HG03159 (cell line): ENCODE measurements around the gene RETN.
"Not testable (repeated sequence)": the region's sequence is repeated elsewhere in the genome, so short reads cannot be mapped to it uniquely, and the experiment has no call there.

ENCODE experiments used
- ATAC-seq: cut with Tn5 transposase; IDR thresholded peaks from one replicate; pipeline ENCODE4 v1.9.1; 2021; ENCODE audit warnings: mild to moderate bottlenecking, moderate library complexity; ENCODE audit not compliant: unreplicated experiment

RETN gene

DNA sequence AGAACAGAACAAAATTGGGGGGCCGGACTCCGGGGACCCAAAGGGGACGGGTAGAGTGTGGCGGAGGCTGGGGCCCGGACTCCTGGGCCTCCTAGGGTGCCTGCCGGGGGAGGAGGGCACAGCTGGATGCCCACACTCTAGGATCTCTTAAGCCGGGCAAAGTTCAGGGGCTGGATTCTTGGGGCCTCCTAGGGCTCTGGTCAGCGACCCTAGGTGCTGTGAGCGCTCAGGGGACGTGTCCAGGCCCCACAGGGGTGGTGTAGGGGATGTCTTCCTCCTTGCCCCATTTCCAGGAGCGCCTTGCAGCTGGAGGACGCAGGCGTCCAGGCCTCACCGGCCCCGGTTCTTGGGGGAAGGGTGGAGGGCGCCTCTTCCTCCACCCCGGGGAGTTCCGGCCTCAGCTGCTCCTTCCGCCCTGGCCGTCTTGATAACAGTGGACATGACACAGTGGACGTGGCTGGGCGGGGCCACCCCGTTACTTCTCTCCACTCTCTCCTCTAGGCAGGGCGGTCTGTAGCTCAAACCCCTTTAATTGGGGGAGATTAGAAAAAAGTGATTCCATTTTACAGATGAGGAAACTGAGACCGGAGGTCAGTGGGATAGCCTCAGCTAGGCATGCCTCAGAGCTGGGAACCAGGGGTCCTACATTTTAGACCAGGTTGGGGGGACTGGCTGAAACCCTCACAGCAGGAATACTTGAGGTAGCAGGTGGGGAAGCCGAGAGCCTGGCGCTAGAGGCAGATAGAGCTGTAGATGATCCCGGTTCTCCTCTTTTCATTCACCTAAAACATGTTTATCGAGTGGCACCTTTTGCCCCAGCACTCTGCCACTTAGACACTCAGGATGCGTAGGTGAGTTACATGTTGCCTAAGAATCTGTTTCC lies 31.2 kb upstream of the RETN start:
- peak; percentile 11 for ATAC-seq

DNA sequence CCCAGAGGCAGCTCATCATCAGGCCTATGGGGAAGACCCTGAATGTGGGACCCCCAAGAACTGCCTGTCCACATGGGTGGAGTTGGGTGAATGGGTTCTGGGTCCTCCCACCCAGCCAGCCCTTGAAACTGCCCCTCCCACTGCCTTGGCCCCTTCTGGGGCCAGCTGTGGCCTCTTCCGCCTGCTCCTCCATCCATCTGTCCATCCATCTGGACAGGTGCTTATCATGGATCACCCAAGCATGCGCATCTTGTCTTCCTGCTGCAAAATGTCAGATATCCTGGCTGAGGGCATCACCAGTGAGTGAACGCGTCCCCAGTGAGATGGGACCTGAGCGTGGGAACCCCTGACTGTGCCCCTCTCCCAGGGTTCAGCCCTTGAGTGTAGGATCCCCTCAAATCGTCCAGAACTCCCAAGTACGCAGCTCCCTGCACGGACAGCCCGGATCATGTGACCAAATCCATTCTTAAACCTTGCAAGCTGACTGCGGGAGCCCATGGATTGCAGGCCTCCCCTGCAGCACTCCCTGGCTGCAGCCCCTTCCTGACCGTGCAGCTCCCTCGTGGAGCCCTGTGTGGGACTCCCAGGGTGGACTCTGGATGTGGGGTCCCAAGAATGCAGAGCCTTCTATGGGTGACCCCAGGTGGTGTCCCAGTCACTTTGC lies 29.9 kb upstream of the RETN start:
- ATAC-seq = no peak

DNA sequence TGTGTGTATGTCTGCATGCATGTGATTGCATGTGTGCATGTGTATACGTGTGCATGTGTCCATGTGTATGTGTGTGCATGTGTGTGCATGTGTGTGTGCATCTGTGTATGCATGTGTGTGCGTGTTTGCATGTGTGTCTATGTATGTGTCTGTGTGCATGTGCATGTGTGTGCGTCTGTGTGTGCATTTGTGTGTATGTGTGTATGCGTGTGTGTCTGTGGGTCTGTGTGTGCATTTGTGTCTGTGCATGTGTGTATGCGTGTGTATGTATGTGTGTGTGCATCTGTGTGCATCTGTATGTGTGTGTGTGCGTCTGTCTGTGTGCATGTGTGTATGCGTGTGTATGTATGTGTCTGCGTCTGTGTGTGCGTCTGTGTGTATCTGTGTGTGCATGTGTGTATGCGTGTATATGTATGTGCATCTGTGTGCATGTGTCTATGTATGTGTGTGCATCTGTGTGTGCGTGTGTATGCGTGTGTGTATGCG lies 28.9 kb upstream of the RETN start:
- no peak for ATAC-seq

DNA sequence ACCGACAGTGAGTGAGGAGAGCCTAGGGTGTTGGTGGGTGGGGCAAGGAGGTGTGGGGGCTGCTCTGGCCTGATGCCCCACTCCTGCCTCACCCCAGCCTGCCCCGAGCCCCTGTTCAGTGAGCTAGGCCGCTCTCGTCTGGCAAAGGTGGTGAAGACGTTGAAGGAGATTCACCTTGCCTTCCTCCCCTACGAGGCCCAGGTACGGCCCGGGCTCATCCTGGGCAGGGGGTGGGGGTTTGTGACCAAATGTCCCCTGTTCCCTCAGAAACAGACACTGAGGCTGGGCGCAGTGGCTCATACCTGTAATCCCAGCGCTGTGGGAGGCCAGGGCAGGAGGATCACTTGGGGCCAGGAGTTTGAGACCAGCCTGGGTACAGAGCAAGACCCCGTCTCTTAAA lies 28.0 kb upstream of the RETN start:
- ATAC-seq = no peak

DNA sequence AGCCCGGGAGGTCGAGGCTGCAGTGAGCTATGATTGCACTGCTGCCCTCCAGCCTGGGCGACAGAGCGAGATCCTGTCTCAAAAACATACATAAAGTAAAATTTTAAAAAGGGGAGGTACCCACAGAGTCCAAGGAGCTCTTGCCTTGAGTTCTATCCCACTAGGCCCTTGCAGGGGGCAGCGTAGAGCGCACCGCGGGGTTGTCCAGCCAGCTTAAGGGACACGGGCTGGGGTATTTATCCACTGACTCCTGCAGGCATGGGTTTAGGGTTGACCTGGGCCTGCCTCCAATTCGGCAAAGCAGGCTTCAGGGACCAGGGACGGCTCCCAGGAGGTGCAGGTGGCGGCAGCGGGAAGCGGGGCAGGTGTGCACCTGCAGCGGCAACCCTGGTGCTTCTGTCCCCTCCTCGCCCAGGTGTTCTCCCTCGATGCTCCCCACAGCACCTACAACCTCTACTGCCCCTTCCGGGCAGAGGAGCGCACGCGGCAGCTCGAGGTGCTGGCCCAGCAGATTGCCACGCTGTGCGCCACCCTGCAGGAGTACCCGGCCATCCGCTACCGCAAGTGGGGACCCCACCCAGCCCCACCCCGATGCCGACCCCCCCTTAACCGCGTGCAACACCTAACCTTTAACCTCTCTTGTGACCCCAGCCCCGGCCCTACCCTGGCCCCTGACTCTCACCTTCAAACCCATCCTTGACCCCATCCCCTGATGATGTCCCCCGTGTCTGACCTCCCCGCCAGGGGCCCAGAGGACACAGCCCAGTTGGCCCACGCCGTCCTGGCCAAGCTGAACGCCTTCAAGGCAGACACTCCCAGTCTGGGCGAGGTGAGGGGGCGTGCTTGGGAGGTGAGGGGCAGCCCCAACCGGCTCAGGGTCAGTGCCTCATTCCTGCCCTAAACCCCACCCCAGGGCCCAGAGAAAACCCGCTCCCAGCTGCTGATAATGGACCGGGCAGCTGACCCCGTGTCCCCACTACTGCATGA lies 27.3 kb upstream of the RETN start:
- ATAC-seq = no peak

DNA sequence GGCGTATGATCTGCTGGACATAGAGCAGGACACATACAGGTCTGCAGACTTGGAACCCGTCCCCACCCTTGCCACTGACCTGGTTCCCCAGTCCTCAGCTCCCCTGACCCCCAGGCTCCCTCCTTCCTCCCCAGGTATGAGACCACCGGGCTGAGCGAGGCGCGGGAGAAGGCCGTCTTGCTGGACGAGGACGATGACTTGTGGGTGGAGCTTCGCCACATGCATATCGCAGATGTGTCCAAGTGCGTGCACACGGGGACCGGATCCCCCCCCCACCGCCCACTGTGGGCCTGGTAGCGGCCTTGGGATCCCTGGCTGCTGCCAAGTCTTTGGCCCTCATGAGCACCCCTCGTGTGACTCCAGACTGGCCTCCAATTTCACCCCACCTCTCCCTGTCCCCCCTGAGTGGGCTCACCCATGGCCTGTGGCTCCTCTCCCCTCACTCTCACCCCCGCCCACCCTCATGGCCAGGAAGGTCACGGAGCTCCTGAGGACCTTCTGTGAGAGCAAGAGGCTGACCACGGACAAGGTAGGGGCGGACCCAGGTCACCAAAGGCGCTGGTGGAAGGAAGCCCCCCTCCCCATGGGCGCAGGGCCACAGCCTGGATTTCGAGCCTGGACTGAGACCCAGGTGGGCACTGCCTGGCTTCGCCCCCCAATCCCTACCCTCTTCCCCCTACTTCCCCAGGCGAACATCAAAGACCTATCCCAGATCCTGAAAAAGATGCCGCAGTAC lies 26.4 kb upstream of the RETN start:
- no peak for ATAC-seq

DNA sequence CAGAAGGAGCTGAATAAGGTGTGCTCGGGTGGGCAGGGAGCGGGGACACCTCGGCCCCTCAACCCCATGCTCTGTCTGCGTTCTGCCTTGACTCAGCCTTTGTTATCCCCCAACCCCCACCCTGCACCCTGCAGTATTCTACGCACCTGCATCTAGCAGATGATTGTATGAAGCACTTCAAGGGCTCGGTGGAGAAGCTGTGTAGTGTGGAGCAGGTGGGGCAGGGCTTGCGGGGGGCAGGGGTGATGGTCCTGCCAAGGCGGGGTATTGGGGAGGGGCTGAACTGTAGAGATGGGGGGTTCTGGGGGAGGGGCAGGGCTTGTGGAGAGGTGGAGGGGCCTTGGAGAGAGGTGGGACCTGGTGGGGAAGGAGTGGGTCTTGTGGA lies 25.8 kb upstream of the RETN start:
- ATAC-seq = no peak

DNA sequence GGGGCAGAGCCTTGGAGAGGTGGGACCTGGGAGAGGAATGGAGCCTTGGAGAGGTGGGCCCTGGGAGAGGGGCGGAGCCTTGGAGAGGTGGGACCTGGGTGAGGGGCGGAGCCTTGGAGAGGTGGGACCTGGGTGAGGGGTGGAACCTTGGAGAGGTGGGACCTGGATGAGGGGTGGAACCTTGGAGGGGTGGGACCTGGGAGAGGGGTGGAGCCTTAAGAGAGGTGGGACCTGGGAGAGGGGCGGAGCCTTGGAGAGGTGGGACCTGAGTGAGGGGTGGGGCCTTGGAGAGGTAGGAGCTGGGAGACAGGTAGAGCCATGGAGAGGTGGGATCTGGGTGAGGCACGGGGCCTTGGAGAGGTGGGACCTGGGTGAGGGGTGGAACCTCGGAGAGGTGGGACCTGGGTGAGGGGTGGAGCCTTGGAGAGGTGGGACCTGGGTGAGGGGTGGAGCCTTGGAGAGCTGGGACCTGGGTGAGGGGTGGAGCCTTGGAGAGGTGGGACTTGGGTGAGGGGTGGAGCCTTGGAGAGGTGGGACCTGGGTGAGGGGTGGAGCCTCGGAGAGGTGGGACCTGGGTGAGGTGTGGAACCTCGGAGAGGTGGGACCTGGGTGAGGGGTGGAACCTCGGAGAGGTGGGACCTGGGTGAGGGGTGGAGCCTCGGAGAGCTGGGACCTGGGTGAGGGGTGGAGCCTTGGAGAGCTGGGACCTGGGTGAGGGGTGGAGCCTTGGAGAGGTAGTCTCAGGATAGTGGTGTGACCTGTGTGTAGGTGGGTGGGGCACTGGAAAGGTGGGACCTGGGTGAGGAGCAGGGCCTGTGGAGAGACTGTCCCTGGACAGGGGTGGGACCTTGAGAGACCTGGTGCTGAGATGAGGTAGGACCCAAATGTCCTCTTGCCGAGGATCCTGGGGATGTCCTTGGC lies 25.0 kb upstream of the RETN start:
- ATAC-seq = not testable (repeated sequence)

DNA sequence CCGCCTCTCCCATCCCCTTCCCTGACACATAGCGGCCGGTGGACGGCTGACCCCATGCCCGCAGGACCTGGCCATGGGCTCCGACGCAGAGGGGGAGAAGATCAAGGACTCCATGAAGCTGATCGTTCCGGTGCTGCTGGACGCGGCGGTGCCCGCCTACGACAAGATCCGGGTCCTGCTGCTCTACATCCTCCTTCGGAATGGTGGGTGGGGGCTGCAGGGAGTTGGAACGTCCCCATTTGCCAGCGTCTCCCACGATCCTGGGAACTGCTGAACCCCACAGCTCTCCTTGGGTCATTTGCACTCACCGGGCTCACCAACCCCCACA lies 24.3 kb upstream of the RETN start:
- ATAC-seq = no peak

DNA sequence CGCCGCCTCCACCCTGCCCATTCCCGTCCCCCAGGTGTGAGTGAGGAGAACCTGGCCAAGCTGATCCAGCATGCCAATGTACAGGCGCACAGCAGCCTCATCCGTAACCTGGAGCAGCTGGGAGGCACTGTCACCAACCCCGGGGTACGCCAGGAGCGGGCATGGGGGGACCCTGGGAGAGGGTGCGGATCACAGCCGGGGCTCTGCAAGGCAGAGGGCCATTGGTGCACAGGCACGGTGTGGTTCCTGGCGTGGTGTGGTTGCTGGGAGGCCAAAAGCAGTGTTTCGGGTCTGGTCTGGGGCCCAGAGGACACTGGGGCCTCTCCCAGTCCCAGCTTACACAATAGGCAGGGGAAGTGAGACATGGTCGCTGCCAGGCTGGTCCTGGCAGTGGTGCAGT lies 23.7 kb upstream of the RETN start:
- no peak for ATAC-seq

DNA sequence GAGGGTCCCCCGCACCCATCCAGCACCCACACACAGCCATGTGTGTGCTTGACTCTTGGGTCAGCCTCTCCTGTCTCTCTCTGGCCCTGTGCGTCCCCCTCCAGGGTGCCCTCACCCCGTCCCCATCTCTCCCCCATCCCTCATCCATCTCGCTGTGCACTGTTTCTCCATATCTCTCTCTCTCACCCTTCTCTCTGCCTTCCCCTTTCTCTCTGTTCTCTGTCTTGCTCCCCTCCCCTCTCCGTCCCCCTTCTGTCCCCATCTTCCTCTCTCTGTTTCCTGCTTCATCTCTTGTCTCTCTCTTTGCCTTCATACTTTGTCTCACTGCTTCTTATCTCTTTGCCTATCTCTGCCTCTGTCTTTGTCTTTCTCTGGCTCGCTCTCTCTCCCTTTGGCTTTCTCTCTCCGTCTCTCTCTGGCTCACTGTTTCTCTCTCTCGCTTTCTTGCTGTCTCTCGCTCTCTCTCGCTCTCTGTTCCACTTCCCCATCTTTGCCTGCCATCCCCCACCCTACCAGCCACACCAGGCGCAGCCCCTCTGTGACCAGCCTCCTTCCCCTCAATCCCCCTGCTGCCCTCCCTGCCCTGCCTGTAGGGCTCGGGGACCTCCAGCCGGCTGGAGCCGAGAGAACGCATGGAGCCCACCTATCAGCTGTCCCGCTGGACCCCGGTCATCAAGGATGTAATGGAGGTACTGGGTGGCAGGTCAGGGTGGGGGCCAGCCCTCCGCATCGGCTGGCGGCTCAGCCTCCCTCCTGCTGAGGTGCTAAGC lies 23.0 kb upstream of the RETN start:
- no peak for ATAC-seq

DNA sequence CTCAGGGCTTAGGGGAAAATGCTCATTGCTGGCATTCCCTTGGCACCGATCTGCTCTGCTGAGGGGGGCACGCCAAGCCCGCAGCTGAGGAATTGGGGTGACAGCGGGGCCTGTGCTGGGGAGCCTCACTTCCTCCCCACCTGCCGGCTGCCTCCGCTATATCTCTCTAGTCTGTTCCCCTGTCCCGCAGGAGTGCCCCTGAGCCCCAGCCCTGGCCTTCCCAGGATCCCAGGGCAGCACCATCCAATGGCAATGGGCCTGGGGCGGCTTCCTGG lies 22.5 kb upstream of the RETN start:
- ATAC-seq = no peak

DNA sequence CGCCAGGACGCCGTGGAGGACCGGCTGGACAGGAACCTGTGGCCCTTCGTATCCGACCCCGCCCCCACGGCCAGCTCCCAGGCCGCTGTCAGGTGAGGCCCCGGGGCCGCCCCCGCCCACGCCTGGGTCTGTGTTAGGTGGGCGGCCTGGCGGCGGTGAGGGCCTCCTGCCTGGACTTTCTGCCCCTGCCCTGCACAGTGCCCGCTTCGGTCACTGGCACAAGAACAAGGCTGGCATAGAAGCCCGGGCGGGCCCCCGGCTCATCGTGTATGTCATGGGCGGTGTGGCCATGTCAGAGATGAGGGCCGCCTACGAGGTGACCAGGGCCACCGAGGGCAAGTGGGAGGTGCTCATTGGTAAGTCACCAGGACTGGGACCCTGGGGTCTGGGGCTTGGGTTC lies 21.7 kb upstream of the RETN start:
- ATAC-seq = no peak

DNA sequence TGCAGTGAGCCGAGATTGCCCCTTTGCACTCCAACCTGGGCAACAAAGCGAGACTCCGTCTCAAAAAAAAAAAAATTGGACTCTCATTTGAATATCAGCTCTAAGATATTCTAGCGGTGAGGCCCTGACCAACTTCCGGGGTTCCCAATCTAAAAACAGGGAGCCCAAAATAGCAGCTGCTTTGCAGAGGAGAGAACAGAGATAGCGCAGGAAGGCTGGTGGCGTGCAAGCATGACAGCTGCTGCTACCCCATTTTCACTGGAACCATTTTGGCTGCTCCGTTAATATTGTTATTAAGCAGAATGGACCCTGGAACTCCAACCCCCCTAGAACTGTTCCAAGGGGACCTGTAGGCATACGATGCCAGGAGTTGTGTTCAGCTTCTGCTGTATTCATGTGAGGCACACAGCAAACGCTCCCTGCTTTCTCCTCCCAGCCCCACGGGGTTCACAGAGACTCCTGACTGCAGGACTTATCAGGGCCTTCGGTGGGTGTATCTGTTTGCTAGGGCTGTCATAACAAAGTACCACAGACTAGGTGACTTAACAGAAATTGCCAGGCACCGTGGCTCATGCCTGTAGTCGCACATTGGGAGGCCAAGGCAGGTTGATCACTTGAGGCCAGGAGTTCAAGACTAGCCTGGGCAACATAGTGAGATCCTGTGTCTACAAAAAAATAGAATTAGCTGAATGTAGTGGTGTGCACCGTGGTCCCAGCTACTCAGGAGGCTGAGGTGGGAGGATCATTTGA lies 20.4 kb upstream of the RETN start:
- no peak for ATAC-seq

DNA sequence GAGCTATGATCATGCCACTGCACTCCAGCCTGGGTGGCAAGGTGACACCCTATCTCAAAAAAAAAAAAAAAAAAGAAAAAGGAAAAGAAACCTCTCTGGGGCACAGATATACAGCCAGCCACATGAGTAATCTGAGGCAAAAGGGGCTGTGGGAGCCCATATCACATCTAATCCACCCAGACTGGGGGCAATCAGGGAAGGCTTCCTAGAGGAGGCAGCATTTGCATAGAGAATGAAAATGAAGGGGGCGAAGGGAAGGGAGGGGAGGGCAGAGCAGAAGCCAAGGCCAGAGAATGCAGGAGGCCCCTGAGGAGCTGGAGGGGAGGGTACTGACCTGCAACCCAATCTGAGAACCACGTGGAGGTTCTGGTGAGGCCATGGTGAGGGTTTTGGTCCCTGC lies 18.7 kb upstream of the RETN start:
- ATAC-seq = no peak

DNA sequence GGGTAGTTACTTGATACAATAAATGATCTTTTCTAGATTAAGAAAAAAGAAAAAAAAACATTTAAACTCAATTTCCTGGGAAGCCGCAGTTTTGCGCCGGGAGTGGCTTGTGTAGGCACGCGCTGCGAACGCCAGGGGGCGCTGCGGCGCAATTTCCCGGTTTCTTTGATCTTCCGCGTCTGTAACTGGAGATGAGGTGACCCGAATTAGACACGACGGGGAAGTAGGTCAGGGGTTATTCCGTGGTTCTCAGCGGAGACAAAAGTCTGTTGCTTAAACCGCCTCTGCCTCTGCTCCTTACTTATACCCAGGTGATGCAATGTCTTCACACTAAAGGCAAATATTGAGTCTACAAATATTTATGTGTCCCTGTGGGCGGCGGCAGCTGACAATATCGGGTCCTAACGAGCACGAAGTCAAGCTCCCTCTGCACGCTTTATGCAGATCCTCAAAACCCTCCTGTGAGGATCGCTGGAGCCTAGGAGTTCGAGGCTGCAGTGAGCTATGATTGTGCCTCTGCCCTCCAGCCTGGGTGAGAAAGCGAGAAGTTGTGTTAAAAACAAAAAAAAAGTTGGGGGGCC lies 16.7 kb upstream of the RETN start:
- ATAC-seq = no peak

DNA sequence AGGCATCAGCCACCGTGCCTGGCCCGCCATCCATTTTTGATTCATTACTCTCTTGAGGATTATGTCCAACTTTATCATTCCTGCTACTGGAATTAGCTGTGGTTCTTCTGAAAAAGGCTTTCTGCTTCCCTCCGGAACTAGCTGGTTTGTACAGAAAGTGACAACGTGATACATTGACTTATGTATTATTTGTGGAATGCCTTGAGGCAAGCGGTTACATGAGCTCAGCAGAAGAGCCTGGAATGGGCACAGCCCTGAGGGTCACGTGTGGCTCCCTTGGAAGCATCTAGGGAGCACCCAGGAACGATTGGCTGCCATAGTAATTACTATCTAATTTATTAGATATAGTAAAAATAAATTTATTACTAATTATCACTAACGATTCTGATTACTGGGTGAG lies 14.4 kb upstream of the RETN start:
- no peak for ATAC-seq

DNA sequence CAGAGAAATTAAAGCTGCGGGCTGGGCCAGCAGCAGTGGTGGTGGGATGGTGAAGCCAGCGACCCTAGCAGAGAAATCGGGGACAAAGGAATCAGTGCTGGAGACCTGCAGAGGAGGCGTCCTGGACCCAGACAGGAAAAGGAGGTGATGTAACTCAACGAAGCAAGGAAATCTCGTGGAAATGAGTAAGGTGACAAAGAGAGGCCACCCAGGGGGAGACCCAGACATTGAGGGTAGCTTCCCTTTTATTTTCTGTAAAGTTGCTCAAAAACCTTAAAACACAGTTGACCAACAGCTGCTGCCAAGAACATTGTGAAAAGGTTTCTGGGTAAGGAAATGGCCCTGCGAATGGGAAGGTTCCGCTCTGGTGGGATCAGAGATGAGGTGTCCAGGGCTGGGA lies 13.3 kb upstream of the RETN start:
- ATAC-seq = no peak
